NCI-H146 treated with DMSO at 0.1 percent for 48 hours (cell line): ENCODE results near the gene ARHGEF1.
"Not testable (repeated sequence)": the region's sequence is repeated elsewhere in the genome, so short reads cannot be mapped to it uniquely, and the experiment has no call there.

Source experiments
- DNase-seq: peaks from one replicate; lab custom pipeline; 2025; ENCODE audit not compliant: unreplicated experiment; lab: John Stamatoyannopoulos, UW

The ARHGEF1 gene

GRCh38 chr19:41861846-41862245, 21.1 kb upstream of the ARHGEF1 start:
- no peak for DNase-seq

DNA sequence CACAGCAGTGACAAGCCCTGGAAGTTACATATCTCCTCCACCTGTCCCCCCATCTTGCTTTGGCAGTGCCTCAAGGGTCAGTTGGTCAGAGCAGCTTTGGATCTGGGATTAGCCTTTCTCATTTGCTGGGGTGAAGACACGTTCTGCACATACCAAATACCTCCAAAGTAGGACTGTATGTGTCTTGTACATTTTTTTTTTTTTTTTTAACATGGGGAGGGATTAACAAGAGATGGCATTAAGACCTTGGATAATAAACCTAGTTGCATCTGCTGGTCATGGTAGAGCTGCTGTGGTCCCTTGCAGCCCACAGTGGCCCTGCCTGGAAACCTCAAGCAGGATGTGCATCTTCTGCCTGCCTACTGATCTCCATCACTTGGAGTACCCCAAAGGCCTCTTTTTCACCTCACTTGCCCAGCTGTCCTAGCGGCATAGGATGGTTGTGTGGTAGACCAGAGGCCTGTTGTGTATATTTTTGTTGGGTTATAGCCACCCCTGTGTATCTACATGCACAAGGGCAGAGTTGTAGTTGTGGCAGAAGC, 20.5 kb upstream of the ARHGEF1 start:
- no peak for DNase-seq

DNA sequence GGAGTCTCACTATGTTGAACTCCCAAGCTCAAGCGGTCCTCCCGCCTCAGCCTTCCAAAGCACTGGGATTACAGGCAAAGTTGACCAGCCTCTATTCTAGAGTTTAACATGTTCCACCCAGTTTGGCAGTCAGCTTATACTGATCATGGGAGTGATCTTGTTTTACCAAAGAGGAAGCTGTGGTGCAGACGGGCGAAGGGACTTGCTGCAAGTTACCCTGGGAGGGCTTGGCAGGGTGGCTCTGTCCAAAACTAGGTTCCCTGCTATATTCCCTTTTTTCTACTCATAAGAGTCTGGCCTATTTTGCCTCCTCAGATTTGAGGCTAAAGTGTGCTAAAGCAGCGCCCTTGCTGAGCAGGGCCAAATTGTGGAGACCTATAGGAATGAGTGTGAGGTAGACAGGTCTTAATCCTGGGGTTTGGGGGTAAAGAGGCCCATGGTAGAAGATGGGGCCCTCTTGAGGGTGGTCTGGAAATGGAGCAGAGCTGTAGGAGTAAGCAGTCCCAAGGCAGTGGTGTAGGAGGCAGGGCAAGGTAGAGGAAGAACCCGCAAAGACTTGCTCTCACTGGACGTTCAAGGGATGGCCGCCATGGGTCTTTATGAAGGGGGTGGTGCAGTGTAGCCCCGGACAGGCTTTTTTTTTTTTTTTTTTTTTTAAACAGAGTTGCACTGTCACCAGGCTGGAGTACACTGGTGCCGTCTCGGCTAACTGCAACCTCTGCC, 19.6 kb upstream of the ARHGEF1 start:
- DNase-seq, result no peak

DNA sequence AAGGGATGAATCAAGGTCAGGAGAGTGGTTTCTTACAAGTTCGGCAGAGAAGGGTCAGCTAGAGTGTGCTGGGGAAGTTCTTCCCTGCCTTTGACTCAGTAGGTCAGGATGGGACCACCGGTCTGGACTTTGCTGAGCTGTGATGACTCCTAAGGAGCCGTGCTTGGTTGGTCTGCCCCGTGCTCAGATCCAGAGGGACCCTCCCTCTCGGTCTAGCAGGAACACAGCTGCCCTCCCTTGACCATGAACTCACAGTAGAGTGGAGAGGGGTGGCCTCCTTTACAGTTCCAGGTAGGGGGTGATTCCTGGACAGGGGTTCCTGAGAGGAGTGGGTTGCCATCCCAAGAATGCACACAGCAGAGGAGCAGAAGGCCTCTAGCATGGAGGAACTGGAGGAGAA, 18.6 kb upstream of the ARHGEF1 start:
- DNase-seq, result no peak

DNA sequence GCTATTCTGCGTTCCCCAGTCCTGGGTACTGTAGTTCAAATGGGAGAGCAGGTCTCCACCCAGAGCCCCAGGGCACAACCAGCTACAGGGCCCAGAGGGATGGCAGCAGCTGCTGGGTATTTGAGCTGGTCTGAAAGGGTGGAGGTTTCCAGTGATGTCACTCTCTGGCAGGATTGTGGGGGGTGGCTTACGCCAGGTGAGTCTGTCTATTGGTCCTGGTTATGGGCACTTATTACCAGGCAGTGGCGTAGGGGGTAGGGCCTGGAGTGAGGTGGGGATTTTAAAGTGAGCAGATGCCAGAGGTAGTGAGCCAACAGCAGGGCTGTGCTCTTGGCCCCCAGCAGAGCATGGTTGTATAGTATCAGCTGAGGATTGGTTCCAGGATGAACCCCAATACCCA, 16.7 kb upstream of the ARHGEF1 start:
- no peak for DNase-seq

GRCh38 chr19:41868120-41868988, 14.6 kb upstream of the ARHGEF1 start:
- DNase-seq, result no peak

- no peak for DNase-seq
These were observed 14.0 kb upstream of the ARHGEF1 start for GRCh38 chr19:41868989-41869300.

DNA sequence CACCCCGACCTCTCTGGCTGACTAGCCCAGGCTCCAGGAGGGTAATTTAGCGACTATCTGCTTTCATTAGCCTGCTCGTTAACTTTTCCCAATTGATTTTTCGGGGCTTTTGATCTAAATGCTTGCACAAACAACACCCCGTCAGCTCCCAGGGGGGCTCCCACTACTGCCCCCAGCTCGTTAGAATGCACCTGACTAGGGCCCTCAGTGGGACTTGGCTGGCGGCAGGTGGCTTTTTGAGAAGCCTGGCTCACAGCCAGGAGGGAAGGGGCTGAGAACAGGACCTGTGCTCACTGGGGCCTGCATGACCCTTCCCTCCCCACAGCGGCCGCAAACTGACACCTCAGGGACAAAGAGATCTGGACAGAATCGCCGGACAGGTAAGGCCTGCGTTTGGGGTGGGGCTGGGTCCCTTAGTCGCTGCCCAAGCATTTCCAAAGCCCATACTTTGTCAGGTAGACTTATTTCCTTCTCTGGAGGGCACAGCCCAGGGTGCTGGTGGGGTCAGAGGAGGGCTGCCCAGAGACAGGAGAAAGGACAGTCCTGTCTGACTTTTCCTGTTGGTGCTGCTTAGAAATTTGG, 13.5 kb upstream of the ARHGEF1 start:
- DNase-seq, result peak; percentile 85

DNA sequence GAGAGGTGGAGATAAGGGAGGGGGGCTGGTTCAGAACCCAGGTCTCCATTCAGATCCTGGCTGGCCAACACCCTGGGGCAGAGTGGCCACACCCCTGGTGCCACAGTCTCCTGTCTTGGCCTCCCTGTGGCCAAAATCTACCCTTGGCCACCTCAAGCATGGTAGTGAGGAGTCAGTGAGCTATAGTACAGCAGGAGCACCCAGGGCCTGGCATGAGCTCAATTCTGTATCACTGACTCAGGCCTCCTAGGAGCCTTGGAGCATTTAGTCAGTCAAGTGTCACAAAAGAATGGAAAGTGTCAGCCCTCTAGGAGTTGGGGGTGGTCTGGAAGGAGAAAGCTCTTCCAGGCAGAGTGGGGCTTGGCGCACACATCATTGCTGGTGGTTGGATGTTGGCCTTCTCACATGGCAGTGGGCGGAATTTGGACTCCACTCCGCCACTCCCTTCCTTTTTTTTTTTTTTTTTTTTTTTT, 12.5 kb upstream of the ARHGEF1 start:
- no peak for DNase-seq

DNA sequence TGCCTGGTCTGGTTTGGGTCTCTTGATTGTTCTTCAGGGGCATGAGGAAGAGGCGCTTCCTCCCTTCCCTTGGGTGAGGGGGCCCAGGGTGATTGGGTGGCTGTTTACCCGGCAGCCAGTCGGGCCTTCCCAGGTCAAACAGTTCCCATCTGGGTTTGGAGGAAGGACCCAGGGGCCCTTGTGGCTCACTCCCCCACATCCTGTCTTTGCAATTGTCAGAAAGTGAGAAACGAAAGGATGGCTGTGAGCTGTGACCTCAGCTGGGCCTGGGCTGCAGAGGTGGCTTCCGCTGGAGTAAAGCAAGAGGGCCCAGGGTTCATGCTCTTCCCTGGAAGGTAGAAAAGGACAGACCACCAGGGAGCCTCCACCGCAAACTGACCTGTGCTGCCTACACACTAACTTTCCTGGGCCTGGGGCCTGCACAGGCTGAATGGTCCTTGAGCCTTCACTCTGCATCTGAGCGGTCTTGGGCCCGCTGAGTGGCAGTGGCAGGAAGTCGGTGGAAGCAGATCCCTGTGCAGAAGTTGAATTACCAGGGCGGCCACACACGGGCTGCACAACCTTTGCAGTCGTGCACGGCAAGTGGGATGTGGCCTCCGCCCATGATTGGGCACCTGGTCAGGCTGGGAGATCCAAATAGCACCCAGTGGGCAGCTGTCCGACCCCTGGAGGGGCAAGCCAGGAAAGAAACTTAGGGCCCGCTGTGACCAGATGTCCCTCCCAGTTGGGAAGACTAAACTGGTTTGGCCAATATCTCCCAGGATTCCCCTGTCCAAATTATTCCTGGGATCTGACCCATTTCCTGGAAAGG, 11.2 kb upstream of the ARHGEF1 start:
- DNase-seq, result no peak

DNA sequence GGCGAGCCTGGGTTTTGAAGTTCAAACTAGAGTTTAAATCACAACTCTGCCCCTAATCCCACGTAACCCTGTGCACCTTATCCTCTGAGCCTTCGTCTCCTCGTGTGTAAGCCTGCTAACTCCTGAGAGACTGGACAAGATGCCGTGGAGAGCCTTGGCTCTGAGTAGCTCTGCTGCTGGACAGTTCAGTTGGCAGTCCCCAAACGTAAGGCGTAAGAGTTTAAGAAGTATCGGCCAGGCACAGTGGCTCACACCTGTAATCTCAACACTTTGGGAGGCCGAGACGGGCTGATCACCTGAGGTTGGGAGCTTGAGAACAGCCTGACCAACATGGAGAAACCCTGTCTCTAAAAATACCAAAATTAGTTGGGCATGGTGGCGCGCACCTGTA, 10.6 kb upstream of the ARHGEF1 start:
- DNase-seq, result no peak

- DNase-seq, result peak; percentile 56
These were observed 10.0 kb upstream of the ARHGEF1 start for GRCh38 chr19:41872775-41873647.

DNA sequence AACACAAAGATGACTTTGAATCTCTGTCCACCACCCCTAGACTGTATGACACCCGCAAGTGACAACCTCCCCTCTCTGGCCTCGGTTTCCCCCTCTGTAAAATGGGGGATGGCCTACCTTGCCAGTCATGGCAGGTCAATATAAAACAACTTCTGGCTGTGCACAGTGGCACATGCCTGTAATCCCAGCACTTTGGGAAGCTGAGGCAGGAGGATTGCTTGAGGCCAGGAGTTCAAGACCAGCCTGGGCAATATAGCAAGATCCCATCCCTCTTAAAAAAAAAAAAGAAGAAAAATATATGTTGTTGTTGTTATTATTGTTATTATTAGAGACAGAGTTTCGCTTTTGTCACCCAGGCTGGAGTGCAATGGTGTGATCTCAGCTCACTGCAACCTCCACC, 7.0 kb upstream of the ARHGEF1 start:
- not testable (repeated sequence) for DNase-seq

DNA sequence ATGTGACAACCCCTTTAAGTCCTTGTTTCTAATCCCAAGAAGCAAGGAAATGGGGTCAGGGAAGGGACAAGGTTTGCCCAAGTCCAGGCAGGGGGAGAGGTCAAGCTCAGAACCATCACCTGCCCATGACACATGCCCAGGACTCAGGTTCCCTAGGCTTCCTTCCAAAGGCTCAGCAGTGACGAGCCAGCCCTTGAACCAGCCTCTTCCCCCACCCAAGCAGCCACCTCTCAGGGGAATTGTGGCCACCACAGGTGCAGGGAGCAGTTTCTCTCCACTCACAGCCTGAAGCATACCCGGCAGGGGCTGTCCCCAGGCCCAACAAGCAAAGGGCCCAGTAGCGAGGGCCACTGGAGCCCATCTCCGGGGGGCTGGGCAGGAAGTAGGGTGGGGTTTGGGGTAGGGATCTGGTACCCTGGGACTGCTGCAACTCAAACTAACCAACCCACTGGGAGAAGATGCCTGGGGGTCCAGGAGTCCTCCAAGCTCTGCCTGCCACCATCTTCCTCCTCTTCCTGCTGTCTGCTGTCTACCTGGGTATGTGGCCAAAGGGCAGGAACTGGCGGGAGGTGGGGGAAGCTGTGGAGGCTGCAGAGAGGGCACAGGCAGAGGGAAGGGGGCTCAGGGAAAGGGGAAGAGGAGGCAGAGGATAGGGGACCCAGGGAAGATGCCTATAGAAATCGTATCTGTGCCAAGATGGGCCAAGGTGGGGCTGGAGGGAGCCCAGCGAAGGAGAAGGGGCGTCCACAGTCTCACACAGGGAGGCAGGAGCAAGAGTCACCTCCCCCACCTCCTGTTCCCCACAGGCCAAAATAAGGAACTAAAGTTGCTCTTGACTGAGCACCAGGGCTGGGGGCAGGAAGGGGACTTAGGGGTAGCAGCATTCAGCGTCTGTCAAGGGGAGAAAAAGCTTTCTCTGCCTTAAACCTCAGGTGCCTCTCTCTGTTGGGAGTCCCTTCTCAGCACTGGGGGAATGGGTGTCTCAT, 5.8 kb upstream of the ARHGEF1 start, which contains the start of gene CD79A:
CD79A (plus strand) TSS at position 433 of the 986 bp plus-strand sequence; CDS start at position 459, 26 bp downstream.
- DNase-seq, result no peak

GRCh38 chr19:41877916-41878905, 4.8 kb upstream of the ARHGEF1 start:
- no peak for DNase-seq

DNA sequence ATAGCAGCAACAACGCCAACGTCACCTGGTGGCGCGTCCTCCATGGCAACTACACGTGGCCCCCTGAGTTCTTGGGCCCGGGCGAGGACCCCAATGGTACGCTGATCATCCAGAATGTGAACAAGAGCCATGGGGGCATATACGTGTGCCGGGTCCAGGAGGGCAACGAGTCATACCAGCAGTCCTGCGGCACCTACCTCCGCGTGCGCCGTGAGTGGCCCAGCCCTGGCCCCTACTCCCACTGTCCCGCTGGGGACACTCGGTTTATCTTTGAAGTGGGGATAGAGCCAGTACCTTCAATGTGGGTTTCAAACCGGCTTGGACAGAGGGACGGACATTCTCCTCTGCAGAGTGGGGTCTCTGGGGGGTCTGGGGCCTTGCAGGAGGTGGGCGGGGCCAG, 3.9 kb upstream of the ARHGEF1 start:
- no peak for DNase-seq

- no peak for DNase-seq
These were observed 3.2 kb upstream of the ARHGEF1 start for GRCh38 chr19:41879670-41880328.
